Fibroblast of lung (primary cell): ENCODE results near the gene LPP. TPM values are rescaled to one million over a fixed set of nuclear protein-coding genes. Genes with fewer than 3 reads are reported as not detected.

Experiments used
- DNase-seq, 2 donors: peaks; one replicate each; pipeline versions ENCODE4 v3.0.0 to v3.0.0-alpha.2; 2010; ENCODE audit warnings: low read depth in 2 of 2
- H2AFZ ChIP-seq: 2 replicates; pipeline ENCODE4 v1.5.1; 2012; ENCODE audit warnings: low read length, control low read depth, inconsistent platforms
- H3K27ac ChIP-seq: 2 replicates; pipeline ENCODE4 v1.5.1; 2011; ENCODE audit warnings: low read length, control low read depth; ENCODE audit not compliant: insufficient read depth
- H3K27me3 ChIP-seq: 2 replicates; pipeline ENCODE4 v1.5.1; 2011; ENCODE audit warnings: mild to moderate bottlenecking, low read length; ENCODE audit not compliant: control insufficient read depth, insufficient read depth
- H3K36me3 ChIP-seq: 2 replicates; pipeline ENCODE4 v1.5.1; 2011; ENCODE audit warnings: low read length; ENCODE audit not compliant: control insufficient read depth, insufficient read depth
- H3K4me1 ChIP-seq: 2 replicates; pipeline ENCODE4 v1.5.1; 2011; ENCODE audit warnings: low read length; ENCODE audit not compliant: control insufficient read depth, insufficient read depth; ENCODE audit errors: extremely low read depth
- H3K4me2 ChIP-seq: 2 replicates; pipeline ENCODE4 v1.5.1; 2011; ENCODE audit warnings: low read length, control low read depth; ENCODE audit not compliant: insufficient read depth; ENCODE audit errors: extremely low read depth
- H3K4me3 ChIP-seq, 4 experiments: fragments of 200-600 bp in 1 of 4; sonication (generic) in 1 of 4; replicated peaks in 1 of 4; 2 replicates each; pipeline ENCODE4 v1.5.1; 2011 to 2016; ENCODE audit warnings: low read length in 4 of 4, low read depth in 3 of 4, mild to moderate bottlenecking in 3 of 4, control low read depth in 2 of 4, inconsistent platforms in 1 of 4, mixed read lengths in 1 of 4; ENCODE audit not compliant: insufficient read depth in 1 of 4; ENCODE audit errors: control extremely low read depth in 1 of 4
- H3K79me2 ChIP-seq: 2 replicates; pipeline ENCODE4 v1.5.1; 2012; ENCODE audit warnings: mild to moderate bottlenecking, low read length, inconsistent platforms; ENCODE audit not compliant: control insufficient read depth, insufficient read depth
- H3K9ac ChIP-seq: 2 replicates; pipeline ENCODE4 v1.5.1; 2011; ENCODE audit warnings: mild to moderate bottlenecking, low read length, control low read depth; ENCODE audit not compliant: insufficient read depth
- H3K9me3 ChIP-seq: 2 replicates; pipeline ENCODE4 v1.5.1; 2012; ENCODE audit warnings: low read depth, low read length; ENCODE audit not compliant: control insufficient read depth, insufficient read depth
- H4K20me1 ChIP-seq: 2 replicates; pipeline ENCODE4 v1.5.1; 2011; ENCODE audit warnings: low read length; ENCODE audit not compliant: control insufficient read depth, insufficient read depth; ENCODE audit errors: extremely low read depth
- CTCF ChIP-seq, 2 donors: IDR thresholded peaks in 1 of 2; conservative IDR thresholded peaks in 1 of 2; 1 replicate in 1 of 2; 2 replicates in 1 of 2; pipeline ENCODE4 v1.5.1; 2011 to 2012; ENCODE audit warnings: low read length in 2 of 2, control low read depth in 1 of 2, inconsistent platforms in 1 of 2, low read depth in 1 of 2, mild to moderate bottlenecking in 1 of 2
- EZH2 ChIP-seq: IDR thresholded peaks from 2 replicates; pipeline ENCODE4 v1.5.1; 2012; ENCODE audit warnings: low read length, control low read depth, mild to moderate bottlenecking; ENCODE audit errors: missing control alignments
- polyA plus RNA-seq, 2 donors: library from polyadenylated mRNA; depleted of rRNA in 1 of 2; stranded (reverse) in 1 of 2; unstranded in 1 of 2; fragments of >200 nt; gene quantifications; 2 replicates each; pipeline ENCODE4 v1.2.1, GENCODE V29; 2011 to 2012; ENCODE audit warnings: missing spikeins in 1 of 2
- total RNA-seq: library from RNA; depleted of rRNA; stranded (reverse); fragments of >200 nt; gene quantifications from 2 replicates; pipeline ENCODE4 v1.2.1, GENCODE V29; 2014

Gene LPP
- total and polyA plus RNA-seq, 2 donors (not counting 1 experiment from before 2014, with no cell fraction given), result 69.0 to 124 TPM

GRCh38 chr3:188218603-188219002, 64.6 kb downstream of the LPP start:
- Histone ChIP-seq H3K9me3 (no peaks in the 10 kb centered on the region), H3K9ac (no peak overlapping the region), H3K27ac (no peak overlapping the region), H3K36me3 (peaks cover 9% of the 10 kb centered on the region), H3K4me1 (peaks cover 26% of the 10 kb centered on the region), H3K27me3 (no peaks in the 10 kb centered on the region), H3K4me3 (no peak overlapping the region), H4K20me1 (no peaks in the 10 kb centered on the region), H3K4me2 (no peak overlapping the region), H2AFZ (no peak overlapping the region), H3K79me2 (peaks cover 94% of the 10 kb centered on the region)
- TF ChIP-seq CTCF (conservative IDR thresholded peaks at IDR 0.05 in 1 of 2, IDR thresholded peaks at IDR 0.05 in 1 of 2; ENCODE audit: low read depth in 1 of 2, low read length in 2 of 2) (no peak), EZH2 (no peak)
- DNase-seq, result no peak

- H3K4me1 ChIP-seq, result peaks cover 26% of the 10 kb centered on the region
- TF ChIP-seq CTCF (conservative IDR thresholded peaks at IDR 0.05 in 1 of 2, IDR thresholded peaks at IDR 0.05 in 1 of 2; ENCODE audit: low read depth in 1 of 2, low read length in 2 of 2), result no peak
- no peak for DNase-seq
- H3K36me3 ChIP-seq, result peaks cover 9% of the 10 kb centered on the region
- H3K27me3 ChIP-seq, result no peaks in the 10 kb centered on the region
- peaks cover 95% of the 10 kb centered on the region for H3K79me2 ChIP-seq
- H3K4me3 ChIP-seq, result no peak overlapping the region
- no peak overlapping the region for H3K27ac ChIP-seq
- H3K9ac ChIP-seq, result no peak overlapping the region
- H3K9me3 ChIP-seq, result no peaks in the 10 kb centered on the region
- H2AFZ ChIP-seq, result no peak overlapping the region
- no peak overlapping the region for H3K4me2 ChIP-seq
- H4K20me1 ChIP-seq, result no peaks in the 10 kb centered on the region
Measured at GRCh38 chr3:188219147-188219546, 65.2 kb downstream of the LPP start.

- Histone ChIP-seq H3K27me3 (no peaks in the 10 kb centered on the region), H3K9ac (no peak overlapping the region), H3K4me1 (peaks cover 23% of the 10 kb centered on the region), H3K79me2 (peaks cover 95% of the 10 kb centered on the region), H3K9me3 (no peaks in the 10 kb centered on the region), H3K36me3 (peaks cover 7% of the 10 kb centered on the region), H4K20me1 (no peaks in the 10 kb centered on the region), H3K27ac (peak overlapping the region; percentile 70), H3K4me2 (no peak overlapping the region), H2AFZ (no peak overlapping the region), H3K4me3 (no peak overlapping the region)
- DNase-seq, result peak; percentile 41 to 60
- TF ChIP-seq CTCF (conservative IDR thresholded peaks at IDR 0.05 in 1 of 2, IDR thresholded peaks at IDR 0.05 in 1 of 2; ENCODE audit: low read depth in 1 of 2, low read length in 2 of 2) (no peak), EZH2 (no peak)
Measured at GRCh38 chr3:188220097-188220788, 66.3 kb downstream of the LPP start.
